H1 (cell line): ENCODE data around the gene MROH7. TPM values are rescaled to one million over a fixed set of nuclear protein-coding genes. Genes with fewer than 3 reads are reported as not detected.
"Not testable (repeated sequence)": the region's sequence is repeated elsewhere in the genome, so short reads cannot be mapped to it uniquely, and the experiment has no call there.

ENCODE experiments used
- CTCF ChIA-PET: fragments of 300-600 bp; sonication (Branson Sonifier 250); formaldehyde crosslinking; loops from one replicate; lab custom pipeline; 2021; ENCODE audit not compliant: partially characterized antibody; lab: Charles Lee
- POLR2A ChIA-PET: fragments of 300-600 bp; sonication (Branson Sonifier 250); formaldehyde crosslinking; loops from one replicate; lab custom pipeline; 2021; ENCODE audit warnings: inconsistent platforms; ENCODE audit not compliant: partially characterized antibody; lab: Charles Lee
- DNase-seq, 2 experiments: peaks; one replicate each; pipeline versions ENCODE4 v3.0.0 to v3.0.0-alpha.2; 2010 to 2022; ENCODE audit warnings: low spot score in 2 of 2, low read depth in 1 of 2, mixed read lengths in 1 of 2
- FAIRE-seq: peaks from 2 replicates; lab custom pipeline; 2011; peaks lifted over from hg19 to GRCh38; lab: Jason Lieb, UNC
- H2AFZ ChIP-seq: 2 replicates; pipeline ENCODE4 v1.8.1; 2012; ENCODE audit warnings: low read length, inconsistent platforms
- H2AK5ac ChIP-seq: 2 replicates; pipeline ENCODE4 v1.6.1; 2013; ENCODE audit warnings: low read depth, low read length
- H2BK120ac ChIP-seq: replicated peaks from 2 replicates; pipeline ENCODE3; 2013; ENCODE audit warnings: low read depth, low read length, inconsistent platforms
- H2BK12ac ChIP-seq: 2 replicates; pipeline ENCODE4 v1.6.1; 2013; ENCODE audit warnings: low read depth, low read length
- H2BK15ac ChIP-seq: 2 replicates; pipeline ENCODE4 v1.6.1; 2013; ENCODE audit warnings: low read length
- H2BK20ac ChIP-seq: 2 replicates; pipeline ENCODE4 v1.6.1; 2013; ENCODE audit warnings: low read length
- H2BK5ac ChIP-seq: 2 replicates; pipeline ENCODE4 v1.6.1; 2013; ENCODE audit warnings: low read depth, low read length
- H3K14ac ChIP-seq: 2 replicates; pipeline ENCODE4 v1.6.1; 2013; ENCODE audit warnings: inconsistent platforms; ENCODE audit not compliant: insufficient read length
- H3K18ac ChIP-seq: 2 replicates; pipeline ENCODE4 v1.6.1; 2013; ENCODE audit warnings: low read length; ENCODE audit errors: extremely low read depth
- H3K23ac ChIP-seq: 2 replicates; pipeline ENCODE4 v1.6.1; 2013; ENCODE audit warnings: inconsistent platforms; ENCODE audit not compliant: insufficient read length
- H3K23me2 ChIP-seq: 2 replicates; pipeline ENCODE4 v1.6.1; 2013; ENCODE audit warnings: low read depth, low read length
- H3K27ac ChIP-seq: 2 replicates; pipeline ENCODE4 v1.6.1; 2011; ENCODE audit warnings: low read depth, low read length, inconsistent platforms
- H3K27me3 ChIP-seq, 4 experiments: replicated peaks in 1 of 4; 1 replicate in 1 of 4; 2 replicates in 3 of 4; pipeline versions ENCODE4 v1.6.1 to v1.8.1; 2011 to 2013; ENCODE audit warnings: low read length in 3 of 4, mild to moderate bottlenecking in 3 of 4, inconsistent platforms in 2 of 4, mixed read lengths in 2 of 4, moderate library complexity in 1 of 4; ENCODE audit not compliant: control insufficient read depth in 3 of 4, insufficient read depth in 3 of 4; ENCODE audit errors: extremely low read depth in 1 of 4
- H3K36me3 ChIP-seq, 4 experiments: 2 replicates each; pipeline versions ENCODE4 v1.6.1 to v1.8.1; 2011 to 2013; ENCODE audit warnings: mild to moderate bottlenecking in 4 of 4, low read length in 3 of 4, moderate library complexity in 2 of 4, control low read depth in 1 of 4, inconsistent platforms in 1 of 4; ENCODE audit not compliant: insufficient read depth in 4 of 4, control insufficient read depth in 2 of 4
- H3K4ac ChIP-seq: replicated peaks from 2 replicates; pipeline ENCODE3; 2013; ENCODE audit warnings: low read length, low read depth, mixed read lengths, inconsistent platforms; ENCODE audit not compliant: insufficient read length
- H3K4me1 ChIP-seq, 4 experiments: replicated peaks in 1 of 4; 1 replicate in 1 of 4; 2 replicates in 3 of 4; pipeline versions ENCODE4 v1.6.1 to v1.8.1; 2011 to 2013; ENCODE audit warnings: low read length in 3 of 4, inconsistent platforms in 2 of 4, mixed read lengths in 1 of 4; ENCODE audit not compliant: insufficient read depth in 4 of 4, control insufficient read depth in 3 of 4
- H3K4me2 ChIP-seq, 2 experiments: 2 replicates each; pipeline versions ENCODE4 v1.6.1 to v1.8.1; 2011 to 2013; ENCODE audit warnings: low read depth in 2 of 2, low read length in 2 of 2, control low read depth in 1 of 2, inconsistent platforms in 1 of 2, mild to moderate bottlenecking in 1 of 2; ENCODE audit not compliant: insufficient read depth in 1 of 2
- H3K4me3 ChIP-seq, 4 experiments: fragments of 200-600, 300-600 bp in 1 of 4; sonication (generic), shearing (Covaris generic), sonication (Bioruptor Twin) in 1 of 4; 2 replicates each; pipeline versions ENCODE4 v1.5.1 to v1.8.1; 2011 to 2016; ENCODE audit warnings: low read length in 4 of 4, low read depth in 3 of 4, control low read depth in 2 of 4, inconsistent platforms in 2 of 4, mild to moderate bottlenecking in 2 of 4, mixed read lengths in 1 of 4, moderate library complexity in 1 of 4; ENCODE audit not compliant: insufficient read depth in 2 of 4; ENCODE audit errors: extremely low read depth in 1 of 4
- H3K56ac ChIP-seq: replicated peaks from 2 replicates; pipeline ENCODE3; 2013; ENCODE audit warnings: low read depth, mild to moderate bottlenecking, mixed read lengths, low read length, inconsistent platforms; ENCODE audit not compliant: insufficient read length
- H3K79me1 ChIP-seq: 2 replicates; pipeline ENCODE4 v1.6.1; 2013; ENCODE audit warnings: low read depth, low read length, control low read depth
- H3K79me2 ChIP-seq, 2 experiments: 2 replicates each; pipeline versions ENCODE4 v1.6.1 to v1.8.1; 2012 to 2013; ENCODE audit warnings: low read length in 2 of 2, mild to moderate bottlenecking in 2 of 2, inconsistent platforms in 1 of 2; ENCODE audit not compliant: insufficient read depth in 2 of 2, control insufficient read depth in 1 of 2
- H3K9ac ChIP-seq, 4 experiments: replicated peaks in 1 of 4; 1 replicate in 1 of 4; 2 replicates in 3 of 4; pipeline versions ENCODE4 v1.6.1 to v1.8.1; 2011 to 2013; ENCODE audit warnings: low read depth in 3 of 4, low read length in 3 of 4, control low read depth in 2 of 4, mild to moderate bottlenecking in 2 of 4, moderate library complexity in 2 of 4, inconsistent platforms in 1 of 4; ENCODE audit errors: extremely low read depth in 1 of 4
- H3K9me3 ChIP-seq, 2 experiments: 2 replicates each; pipeline versions ENCODE4 v1.6.1 to v1.8.1; 2012 to 2013; ENCODE audit warnings: mild to moderate bottlenecking in 2 of 2, moderate library complexity in 2 of 2, control low read depth in 1 of 2, inconsistent platforms in 1 of 2, low read depth in 1 of 2, low read length in 1 of 2, mixed read lengths in 1 of 2; ENCODE audit not compliant: insufficient read depth in 2 of 2
- H4K20me1 ChIP-seq, 2 experiments: replicated peaks in 1 of 2; 2 replicates each; pipeline versions ENCODE3 to v1.8.1; 2011 to 2013; ENCODE audit warnings: inconsistent platforms in 2 of 2, low read length in 2 of 2, mild to moderate bottlenecking in 1 of 2; ENCODE audit not compliant: insufficient read depth in 2 of 2, control insufficient read depth in 1 of 2
- H4K5ac ChIP-seq: 2 replicates; pipeline ENCODE4 v1.6.1; 2013; ENCODE audit warnings: low read length, low read depth, mixed read lengths, inconsistent platforms; ENCODE audit not compliant: insufficient read length
- H4K8ac ChIP-seq: 2 replicates; pipeline ENCODE4 v1.8.0; 2013; ENCODE audit warnings: mild to moderate bottlenecking, moderate library complexity, low read length, inconsistent platforms; ENCODE audit not compliant: insufficient read depth; ENCODE audit errors: extremely low read depth
- H4K91ac ChIP-seq: replicated peaks from 2 replicates; pipeline ENCODE3; 2013; ENCODE audit warnings: low read length, mixed read lengths, inconsistent platforms; ENCODE audit not compliant: insufficient read length
- WGBS, 2 experiments: shearing (Covaris generic) in 1 of 2; methylation state at CpG; one replicate each; pipeline versions ENCODE4 v1.1.6 to v1.1.7; 2013 to 2015; ENCODE audit warnings: low lambda C conversion rate in 2 of 2, mixed read lengths in 2 of 2, inconsistent platforms in 1 of 2, low coverage in 1 of 2, missing lambda C conversion rate in 1 of 2; ENCODE audit not compliant: insufficient replicate concordance in 2 of 2, insufficient coverage in 1 of 2, insufficient read length in 1 of 2; ENCODE audit errors: extremely low coverage in 1 of 2, missing lambda C conversion rate in 1 of 2; 5-methylcytosine and 5-hydroxymethylcytosine counted together
- polyA plus RNA-seq, 7 experiments: library from polyadenylated mRNA; depleted of rRNA in 3 of 7; stranded (reverse) in 5 of 7; unstranded in 2 of 7; fragments of >200 nt in 5 of 7; fragments of 200-250 nt in 2 of 7; gene quantifications; 1 replicate in 5 of 7; 2 replicates in 1 of 7; 4 replicates in 1 of 7; pipeline versions ENCODE4 v1.2.1 to v1.2.3, GENCODE V29; 2011 to 2013; ENCODE audit warnings: missing spikeins in 2 of 7, mixed read lengths in 2 of 7
- total RNA-seq: library from RNA; stranded (reverse); fragmentation: NEBNext Ultra II Directional; extraction: Animal tissue kit (Norgen Biotek cat#: 25700); gene quantifications from 2 replicates; pipeline ENCODE4 v1.2.1, GENCODE V29; 2021

Gene MROH7
- total and polyA plus RNA-seq, 2 of the 8 experiments (the other 6 are each of a cell fraction or from before 2014, with no cell fraction given) = 0.07 to 0.20 TPM

GRCh38 chr1:54636461-54637446 is 4.8 kb upstream of the MROH7 start:
- H3K18ac ChIP-seq, H3K9me3 ChIP-seq, H3K79me1 ChIP-seq, H4K8ac ChIP-seq, H2BK5ac ChIP-seq, H3K4ac ChIP-seq, H3K4me2 ChIP-seq, H4K20me1 ChIP-seq, H3K56ac ChIP-seq, H3K4me3 ChIP-seq, POLR2A ChIA-PET, H3K23me2 ChIP-seq, H3K14ac ChIP-seq, DNase-seq, H3K36me3 ChIP-seq, H2AK5ac ChIP-seq, H3K27ac ChIP-seq, H3K9ac ChIP-seq, H3K27me3 ChIP-seq, FAIRE-seq, H2BK20ac ChIP-seq, H3K79me2 ChIP-seq, H2BK15ac ChIP-seq, H4K91ac ChIP-seq, H2BK12ac ChIP-seq, H2AFZ ChIP-seq, H3K23ac ChIP-seq, H3K4me1 ChIP-seq, H2BK120ac ChIP-seq, H4K5ac ChIP-seq: not testable (repeated sequence)
- WGBS, 2 experiments = 83% methylated on average over 14 of the region's 14 CpGs; no CpG with 5 or more reads in 1 of the 2 experiments
- CTCF ChIA-PET = interaction anchor here (1.2 kb wide), 1 partner anchor 61 kb away, joined by 3 read pairs; no protein-coding TSS in a partner anchor
